Hematopoietic multipotent progenitor cell treated with erythropoietin and hydrocortisone succinate and interleukin-3 and kit ligand, for 6 days (in vitro differentiated cells): ENCODE data around the gene KRTAP10-5.
"Not testable (repeated sequence)": the region's sequence is repeated elsewhere in the genome, so short reads cannot be mapped to it uniquely, and the experiment has no call there.

Experiments
- DNase-seq: peaks from one replicate; pipeline ENCODE4 v3.0.0-alpha.2; 2015

The KRTAP10-5 gene

GRCh38 chr21:44590897-44591800 lies 10.7 kb upstream of the KRTAP10-5 start:
- not testable (repeated sequence) for DNase-seq

GRCh38 chr21:44590311-44590721 lies 9.9 kb upstream of the KRTAP10-5 start:
- DNase-seq, result no peak

DNA sequence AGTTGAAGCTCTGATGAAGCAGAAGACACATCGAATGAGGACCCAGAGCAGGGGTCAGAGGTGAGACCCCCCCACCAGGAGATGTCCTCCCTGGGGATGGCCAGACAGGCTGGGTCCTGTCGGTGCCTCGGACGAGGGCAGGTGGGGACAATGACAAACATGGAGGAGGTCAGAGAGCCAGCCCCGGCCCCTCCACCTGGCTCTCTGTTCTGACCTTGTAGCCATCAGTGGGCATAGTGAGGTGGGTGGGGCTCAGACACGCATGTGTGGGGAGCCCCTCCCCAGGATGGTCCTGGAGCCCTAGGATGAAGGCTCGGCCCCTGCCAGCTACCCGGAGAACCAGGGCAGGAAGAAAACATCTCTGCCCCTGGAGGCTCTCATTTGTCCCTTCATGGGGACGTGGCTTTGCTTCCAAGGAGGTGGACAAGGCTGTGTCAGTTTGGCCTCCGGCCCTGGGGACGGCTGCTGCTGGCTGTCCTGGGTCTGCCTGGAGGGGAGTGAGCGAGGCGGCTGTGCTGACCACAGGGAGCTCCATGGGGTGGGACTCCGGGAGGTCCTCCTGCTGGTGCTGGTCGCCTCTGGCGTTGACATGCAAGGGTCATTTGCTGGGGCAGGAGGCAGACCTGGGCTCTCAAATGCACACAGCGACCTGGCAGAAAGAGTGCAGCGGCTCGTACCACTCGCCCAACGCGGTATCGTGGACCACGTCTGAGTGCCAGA lies 9.3 kb upstream of the KRTAP10-5 start:
- DNase-seq, result no peak

DNA sequence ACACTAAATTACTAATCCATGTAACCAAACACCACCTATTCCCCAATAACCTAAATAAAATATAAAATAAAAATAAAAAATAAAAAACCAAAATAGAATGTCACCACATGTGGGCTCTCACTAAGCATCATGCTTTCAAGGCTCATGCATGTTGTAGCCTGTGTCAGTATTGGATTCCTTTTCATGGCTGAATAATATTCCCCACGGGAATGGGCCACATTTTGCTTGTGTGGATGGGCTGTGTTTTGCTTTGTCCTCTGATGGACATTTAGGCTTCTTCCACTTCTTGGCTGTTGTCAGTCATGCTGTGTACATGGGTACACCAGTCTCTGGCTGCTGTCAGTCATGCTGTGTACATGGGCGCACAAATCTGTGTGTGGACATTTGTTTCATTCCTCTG lies 8.7 kb upstream of the KRTAP10-5 start:
- DNase-seq, result no peak

DNA sequence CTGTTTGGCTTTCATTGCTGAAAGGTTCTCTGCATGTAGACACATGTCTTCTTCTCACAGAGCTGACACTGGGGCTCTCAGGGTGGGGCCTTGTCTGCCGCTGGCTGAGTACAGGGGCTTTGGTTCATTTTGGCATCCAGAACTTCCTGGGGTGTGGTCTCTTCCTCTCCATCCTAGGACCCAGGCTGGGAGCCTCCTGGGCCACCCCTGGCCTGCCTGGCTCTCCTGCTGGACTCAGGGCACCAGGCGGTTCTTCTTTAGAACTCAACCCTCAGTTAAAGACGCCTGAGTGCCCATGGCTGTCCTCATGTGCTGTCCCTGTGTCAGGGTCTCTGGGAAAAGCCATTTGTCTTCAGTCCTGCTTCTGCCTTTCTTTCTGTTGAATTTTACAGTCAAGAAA lies 5.5 kb upstream of the KRTAP10-5 start:
- no peak for DNase-seq

GRCh38 chr21:44583800-44584147 lies 3.4 kb upstream of the KRTAP10-5 start:
- no peak for DNase-seq

DNA sequence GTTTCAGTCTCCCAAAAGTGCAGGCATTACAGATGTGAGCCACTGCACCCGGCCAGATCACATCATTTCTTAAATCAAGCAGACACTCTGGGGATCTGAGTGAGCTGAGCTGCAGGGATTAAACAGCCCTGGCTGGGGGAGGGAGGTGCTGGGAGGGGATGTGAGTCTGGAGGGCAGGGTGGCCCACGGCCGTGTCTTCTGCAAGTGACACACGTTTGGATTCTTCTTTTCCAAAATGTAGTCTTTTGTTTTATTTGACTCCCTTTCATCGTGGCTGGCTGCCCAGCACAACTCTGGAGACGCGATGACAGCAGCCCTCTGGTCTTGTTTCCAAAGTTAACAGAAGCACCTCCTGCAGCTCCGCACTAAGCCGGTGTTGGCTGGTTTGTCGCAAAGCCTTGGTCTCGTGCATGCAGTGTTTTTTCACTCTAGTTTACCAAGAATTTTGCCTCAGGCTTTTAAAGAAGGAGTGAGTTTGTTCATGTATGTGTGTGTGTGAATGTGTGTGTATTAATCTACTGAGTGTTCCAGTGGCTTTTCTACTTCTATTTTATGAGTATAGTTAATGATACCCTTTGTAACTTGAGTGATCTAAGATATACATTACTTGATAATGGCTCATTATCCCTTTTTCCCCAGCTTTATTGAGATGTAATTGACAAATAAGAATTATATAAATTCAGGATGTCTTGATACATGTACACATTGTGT lies 2.8 kb upstream of the KRTAP10-5 start:
- DNase-seq, result no peak

- DNase-seq, result no peak
Measured at GRCh38 chr21:44582055-44582454, 1.7 kb upstream of the KRTAP10-5 start.

- DNase-seq, result no peak
Measured at GRCh38 chr21:44581158-44581557, 754 bp upstream of the KRTAP10-5 start.

DNA sequence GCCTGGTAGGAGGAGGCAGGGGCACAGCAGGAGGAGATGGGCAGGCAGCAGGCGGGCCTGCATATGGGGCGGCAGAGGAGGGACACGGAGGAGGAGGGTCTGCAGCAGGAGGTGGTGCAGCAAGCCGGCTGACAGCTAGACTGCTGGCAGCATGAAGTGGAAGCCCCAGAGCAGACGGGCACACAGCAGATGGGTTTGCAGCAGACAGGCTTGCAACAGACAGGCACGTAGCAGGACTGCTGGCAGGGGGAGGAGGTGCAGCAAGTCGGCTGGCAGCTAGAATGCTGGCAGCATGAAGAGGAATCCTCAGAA lies 615 bp downstream of the KRTAP10-5 start:
- DNase-seq, result no peak

DNA sequence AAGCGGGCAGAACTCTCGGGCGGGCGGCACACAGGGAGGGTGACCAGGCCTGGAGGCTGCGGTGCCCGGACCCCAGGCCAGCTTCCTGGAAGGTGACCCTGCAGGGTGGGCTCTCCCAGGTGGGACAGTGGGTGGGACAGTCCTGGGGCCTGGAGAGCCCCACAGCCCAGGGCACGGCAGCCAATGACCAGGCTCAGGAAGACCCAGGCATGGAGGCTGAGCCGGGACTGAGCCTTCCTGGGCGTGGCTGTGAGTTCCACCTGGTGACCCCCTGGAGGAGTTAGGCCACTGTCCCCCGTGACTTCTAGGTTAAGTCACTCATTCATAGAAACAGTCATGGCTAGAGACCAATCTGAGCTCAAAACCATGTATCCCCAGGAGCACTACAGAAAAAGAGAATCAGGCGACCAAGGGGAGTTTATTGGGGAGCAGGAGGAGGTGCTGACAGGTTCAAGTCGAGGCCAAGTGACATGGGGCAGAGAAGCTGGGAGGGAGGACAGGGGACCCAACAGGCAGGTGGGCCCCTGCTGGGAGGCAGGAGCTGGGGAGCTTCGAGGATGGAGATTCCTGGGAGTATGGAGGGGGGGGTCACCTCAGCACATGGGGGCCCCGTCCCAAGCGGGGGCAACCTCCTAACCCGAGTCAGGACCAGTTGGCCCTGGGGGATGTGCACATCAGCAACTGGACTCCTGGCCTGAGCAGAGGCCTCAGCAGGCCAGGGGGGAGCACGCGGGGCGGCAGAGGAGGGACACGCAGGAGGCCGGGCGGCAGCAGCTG lies 1.2 kb downstream of the KRTAP10-5 start:
- DNase-seq, result no peak

GRCh38 chr21:44578371-44579055 lies 1.9 kb downstream of the KRTAP10-5 start:
- DNase-seq, result no peak

- no peak for DNase-seq
Measured at GRCh38 chr21:44576025-44576420, 4.4 kb downstream of the KRTAP10-5 start.

DNA sequence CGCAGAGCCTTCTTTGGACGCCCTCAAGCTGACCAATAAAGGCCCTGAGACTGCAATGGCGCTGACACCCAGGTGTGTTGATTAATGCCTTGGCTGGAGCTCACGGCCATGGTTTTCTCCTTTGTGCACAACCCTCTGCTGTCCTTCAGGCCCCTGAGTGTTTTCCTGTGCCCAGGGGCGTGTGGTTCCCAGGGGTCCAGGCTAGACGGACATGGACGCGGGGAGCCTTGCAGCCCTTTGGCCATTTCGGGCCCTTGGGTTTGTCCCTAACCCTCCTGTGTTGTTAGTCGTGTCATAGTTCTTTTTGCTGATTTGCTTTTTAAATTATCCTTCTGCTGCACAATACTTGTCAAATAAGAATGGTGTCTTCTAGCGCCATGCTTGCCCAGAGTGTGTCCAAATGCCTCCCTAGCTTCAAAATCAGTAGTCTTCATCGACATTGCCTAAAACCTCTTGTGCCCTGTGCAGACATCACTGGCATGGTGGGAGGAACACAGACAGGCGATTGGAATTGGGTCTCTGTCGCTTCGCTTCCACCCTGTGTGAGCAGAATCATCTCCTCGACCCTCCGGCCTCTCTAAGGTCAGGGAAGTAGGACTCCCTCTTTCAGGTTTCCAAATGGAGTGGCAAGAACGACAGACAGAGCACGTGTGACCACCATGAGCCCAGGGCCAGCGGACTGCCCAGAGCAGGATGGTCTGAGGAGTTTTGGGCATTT lies 4.9 kb downstream of the KRTAP10-5 start:
- DNase-seq, result no peak

GRCh38 chr21:44574457-44575306 lies 5.7 kb downstream of the KRTAP10-5 start:
- no peak for DNase-seq

DNA sequence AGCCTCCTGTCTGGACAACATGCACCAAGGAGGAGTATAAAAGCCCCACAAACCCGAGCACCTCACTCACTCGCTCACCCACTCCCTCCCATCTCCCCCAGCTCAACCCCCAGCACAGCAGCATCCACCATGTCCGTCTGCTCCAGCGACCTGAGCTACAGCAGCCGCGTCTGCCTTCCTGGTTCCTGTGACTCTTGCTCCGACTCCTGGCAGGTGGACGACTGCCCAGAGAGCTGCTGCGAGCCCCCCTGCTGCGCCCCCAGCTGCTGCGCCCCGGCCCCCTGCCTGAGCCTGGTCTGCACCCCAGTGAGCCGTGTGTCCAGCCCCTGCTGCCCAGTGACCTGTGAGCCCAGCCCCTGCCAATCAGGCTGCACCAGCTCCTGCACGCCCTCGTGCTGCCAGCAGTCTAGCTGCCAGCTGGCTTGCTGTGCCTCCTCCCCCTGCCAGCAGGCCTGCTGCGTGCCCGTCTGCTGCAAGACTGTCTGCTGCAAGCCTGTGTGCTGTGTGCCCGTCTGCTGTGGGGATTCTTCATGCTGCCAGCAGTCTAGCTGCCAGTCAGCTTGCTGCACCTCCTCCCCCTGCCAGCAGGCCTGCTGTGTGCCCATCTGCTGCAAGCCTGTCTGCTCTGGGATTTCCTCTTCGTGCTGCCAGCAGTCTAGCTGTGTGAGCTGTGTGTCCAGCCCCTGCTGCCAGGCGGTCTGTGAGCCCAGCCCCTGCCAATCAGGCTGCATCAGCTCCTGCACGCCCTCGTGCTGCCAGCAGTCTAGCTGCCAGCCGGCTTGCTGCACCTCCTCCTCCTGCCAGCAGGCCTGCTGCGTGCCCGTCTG lies 6.6 kb downstream of the KRTAP10-5 start, which contains the start of gene KRTAP10-4:
Gene KRTAP10-4 (plus strand): TSS at position 100 of the 827 bp plus-strand sequence. CDS start 30 bp downstream, at position 130.
- DNase-seq, result not testable (repeated sequence)

- no peak for DNase-seq
Measured at GRCh38 chr21:44572959-44573583, 7.3 kb downstream of the KRTAP10-5 start.

DNA sequence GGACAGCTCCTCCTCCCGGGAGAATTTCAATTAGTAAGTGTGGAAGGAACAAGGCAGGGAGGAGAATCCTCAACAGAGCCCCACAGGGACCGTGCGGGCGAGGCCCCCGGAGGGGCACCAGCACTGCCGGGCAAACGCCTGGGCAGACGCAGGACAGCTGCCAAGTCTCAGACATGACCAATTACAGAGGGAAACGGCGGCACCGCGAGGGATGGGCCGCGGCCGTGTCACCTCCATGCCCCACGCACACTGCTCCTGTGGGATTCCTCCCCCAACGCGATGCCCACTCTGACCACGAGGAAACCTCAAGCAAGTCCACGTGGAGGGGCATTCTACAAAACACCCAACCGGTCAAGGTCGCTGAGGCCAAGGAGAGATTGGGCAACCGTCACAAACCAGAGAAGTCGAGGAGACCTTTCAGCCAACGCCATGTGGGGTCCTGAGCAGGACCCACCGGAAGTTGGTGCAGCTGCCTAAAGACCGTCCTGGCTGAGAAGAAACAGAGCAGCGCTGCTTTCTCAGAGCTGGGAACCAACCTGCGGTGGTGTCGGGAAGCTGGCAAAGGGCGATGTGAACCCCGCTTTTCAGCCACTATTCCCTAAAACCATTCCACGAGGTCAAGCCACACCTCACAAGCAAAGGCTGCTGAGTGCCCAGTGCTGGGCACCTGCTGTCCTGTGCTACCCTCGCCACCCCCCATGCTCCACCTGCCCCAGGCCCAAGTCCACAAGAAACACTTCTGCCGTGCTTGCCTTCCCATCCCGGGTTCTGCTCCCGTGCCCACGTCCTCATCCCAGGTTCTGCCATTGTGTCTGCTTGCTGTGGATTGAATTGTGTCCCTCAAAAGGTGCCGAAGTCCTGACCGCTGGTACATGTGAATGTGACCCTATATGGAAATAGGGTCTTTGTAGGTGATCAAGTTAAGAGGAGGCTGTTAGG lies 8.3 kb downstream of the KRTAP10-5 start:
- no peak for DNase-seq
